GM15510 (cell line): ENCODE measurements around the gene MRPS5.

Experiments
- POLR2A ChIP-seq: IDR thresholded peaks from 3 replicates; pipeline ENCODE4 v1.6.1; 2011; ENCODE audit warnings: borderline replicate concordance; ENCODE audit not compliant: insufficient read length; ENCODE audit errors: extremely low read depth

Gene MRPS5

DNA sequence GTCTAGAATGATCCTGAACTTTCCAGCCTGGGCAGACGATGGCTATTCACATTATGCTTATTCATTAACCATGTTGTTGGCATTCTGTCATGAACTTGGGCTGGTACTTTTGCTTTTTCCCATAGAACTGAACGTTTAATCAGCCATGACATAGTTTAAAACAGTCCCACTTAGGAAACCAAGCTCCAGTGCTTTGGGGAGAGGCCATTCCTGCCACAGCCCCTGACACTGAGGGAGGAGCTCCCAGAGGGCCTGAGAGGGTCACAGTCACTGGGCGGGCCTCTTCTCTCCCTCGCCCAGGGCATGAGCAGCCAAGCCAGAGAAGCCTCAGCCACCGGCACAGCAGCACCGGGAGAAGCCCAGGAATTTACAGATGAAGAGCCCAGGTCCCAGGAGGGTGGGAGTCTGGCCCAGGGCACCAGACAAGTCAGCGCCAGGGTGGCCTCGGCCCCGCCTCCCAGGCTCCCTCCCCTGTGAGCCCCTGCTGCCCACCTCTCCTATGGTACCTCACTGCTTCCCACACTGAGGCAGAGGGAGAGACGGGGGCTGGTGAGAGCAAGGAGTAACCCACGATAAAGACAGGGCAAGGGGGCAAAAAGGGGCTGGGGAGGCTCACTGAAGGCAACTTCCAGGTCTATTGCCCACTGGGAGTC is 62.5 kb downstream of the MRPS5 start:
- no peak for TF ChIP-seq POLR2A

DNA sequence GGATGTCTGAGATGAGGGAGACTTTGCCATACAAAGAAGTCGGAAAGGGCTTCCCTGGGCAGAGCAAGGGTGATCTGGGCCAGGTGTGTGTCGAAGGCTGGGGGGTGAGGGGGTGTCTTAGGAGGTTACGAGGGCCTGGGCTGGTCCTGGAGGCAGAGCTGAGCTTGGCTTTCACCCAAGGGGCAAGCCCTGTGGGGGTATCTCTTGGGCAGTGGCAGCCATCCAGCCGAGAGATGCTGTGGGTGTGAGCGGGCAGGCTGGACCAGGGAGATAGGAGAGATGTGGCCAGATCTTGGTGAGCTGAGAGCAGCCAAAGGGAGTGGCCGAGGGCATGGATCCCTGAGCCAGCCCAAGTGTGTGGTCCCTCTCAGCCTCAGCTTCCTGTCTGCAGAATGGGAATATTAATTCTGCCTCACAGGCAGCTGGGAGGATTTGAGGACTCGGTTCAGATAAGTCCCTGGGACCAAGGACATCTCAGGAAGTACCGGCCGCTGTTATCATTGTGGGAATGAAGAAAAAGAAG is 63.1 kb downstream of the MRPS5 start:
- no peak for TF ChIP-seq POLR2A

DNA sequence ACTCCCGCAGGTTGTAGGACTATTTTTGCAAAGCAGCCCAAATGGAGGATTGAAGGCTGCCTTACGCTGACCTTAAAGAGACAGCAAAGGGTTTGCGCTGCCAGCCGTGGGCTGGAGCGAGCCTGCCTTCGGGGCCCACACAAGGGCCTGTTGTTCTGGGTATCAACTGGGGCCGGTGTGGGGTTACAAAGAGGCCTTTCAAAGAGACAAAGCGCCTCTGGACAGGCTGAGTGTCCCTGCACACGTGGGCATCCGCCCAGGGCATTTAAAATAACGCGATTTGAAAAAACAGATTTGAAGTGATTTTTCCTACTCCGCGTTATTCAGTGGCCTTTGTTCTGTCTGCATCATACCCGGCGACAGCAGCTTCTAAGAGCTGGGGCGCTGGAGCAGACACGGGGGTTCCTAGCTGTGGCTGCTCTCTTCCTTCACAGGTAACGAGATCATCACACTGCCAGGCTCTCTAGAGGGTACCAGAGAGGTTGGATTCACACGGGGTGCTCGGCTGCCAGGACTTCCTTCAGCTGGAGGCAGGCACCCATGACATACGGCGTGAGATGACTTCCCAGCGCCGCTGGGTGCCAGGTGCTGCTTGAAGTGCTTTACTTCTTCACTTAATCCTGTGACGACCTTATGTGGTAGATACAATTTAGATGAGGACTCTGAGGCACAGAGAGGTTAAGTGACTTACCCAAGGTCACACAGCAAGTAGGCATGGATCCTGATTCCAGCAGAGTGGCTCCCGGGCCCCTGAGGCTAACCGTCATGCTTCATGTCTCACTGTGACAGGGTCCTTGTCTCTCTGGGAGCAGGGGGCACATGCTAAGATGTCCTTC is 63.9 kb downstream of the MRPS5 start:
- TF ChIP-seq POLR2A: no peak

DNA sequence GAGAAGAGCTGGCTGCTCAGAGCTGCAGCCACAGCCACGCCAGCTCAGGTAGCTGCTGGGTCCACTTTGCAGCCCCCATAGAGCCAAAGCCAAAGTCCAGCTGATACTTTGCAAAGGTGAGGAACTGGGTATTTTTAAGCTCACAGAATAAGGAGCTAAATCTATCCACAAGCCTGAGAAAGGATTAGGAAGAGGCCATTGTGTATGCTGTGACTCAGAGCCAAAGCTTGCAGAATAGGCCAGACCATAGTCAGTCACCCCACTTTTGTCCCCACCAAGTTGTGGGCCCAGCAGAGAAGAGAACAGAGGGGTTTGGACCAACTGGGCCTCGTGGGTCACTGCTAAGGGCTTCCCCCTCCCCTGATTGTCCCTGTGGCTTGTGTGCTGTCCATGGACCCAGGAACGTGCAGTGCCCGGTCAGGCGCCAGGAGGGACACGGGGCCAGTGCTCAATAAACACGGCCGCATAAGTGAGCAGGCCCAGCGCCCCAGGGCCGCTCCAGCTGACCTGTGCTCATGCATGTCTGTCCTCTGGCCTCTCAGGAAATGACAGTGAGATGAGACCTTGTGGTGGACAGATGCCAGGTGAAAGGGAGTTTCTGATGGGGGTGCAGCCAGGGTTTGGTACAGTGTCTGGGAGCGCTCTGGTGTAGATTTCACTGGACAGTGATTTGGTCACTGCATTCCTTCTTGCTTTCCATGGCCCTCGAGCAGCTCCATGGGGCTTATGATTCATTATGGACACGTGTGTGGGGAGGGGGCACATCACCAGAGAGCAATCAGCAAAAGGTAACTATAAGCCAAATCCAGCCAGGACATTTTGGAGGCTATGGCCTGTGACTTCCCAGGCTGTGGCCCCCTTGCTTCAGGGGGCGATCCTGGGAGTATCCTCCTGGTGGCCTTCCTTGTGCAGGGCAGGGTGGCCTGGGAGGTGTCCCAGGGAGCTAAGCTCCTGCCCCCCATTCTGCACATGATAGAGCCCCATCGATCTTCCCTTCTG is 64.8 kb downstream of the MRPS5 start:
- TF ChIP-seq POLR2A: no peak

DNA sequence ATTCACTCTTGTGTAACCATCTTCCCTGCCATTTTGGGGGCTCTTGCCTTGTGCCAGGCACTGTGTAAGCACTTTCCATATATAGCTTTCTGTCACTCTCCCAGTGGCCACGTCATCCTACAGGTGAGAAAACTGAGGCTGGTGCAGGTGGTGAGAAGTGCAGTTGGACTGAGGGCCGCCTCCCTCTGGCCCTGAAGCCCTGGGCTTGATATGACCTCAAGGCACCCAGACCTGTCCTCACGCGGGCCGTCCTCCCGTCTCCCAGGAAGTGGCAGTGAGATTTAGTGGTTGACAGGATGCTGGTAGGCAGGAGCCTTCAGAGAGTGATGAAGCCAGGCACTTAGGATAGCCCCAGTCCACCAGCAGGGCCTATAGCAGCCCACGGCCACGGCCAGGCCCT is 65.6 kb downstream of the MRPS5 start:
- no peak for TF ChIP-seq POLR2A

DNA sequence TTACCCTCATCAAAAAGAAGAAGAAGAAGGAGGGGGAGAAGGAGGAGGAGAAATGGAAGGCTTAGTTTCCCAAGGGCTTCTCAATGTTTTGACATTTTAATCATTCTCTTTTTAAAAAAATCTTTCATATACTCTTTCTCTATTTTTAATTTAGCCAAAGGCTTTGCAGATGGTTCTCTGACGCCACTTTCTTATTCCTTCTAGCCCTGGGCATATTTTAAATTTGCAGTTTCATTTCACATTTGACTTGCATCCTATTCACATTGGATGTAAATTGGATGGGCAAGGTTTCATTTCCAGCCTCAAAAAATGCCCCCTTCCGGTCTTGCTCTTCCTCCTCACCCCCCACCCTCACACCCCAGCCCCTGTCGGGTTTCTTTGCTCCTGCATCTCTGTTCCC is 66.3 kb downstream of the MRPS5 start:
- TF ChIP-seq POLR2A: no peak

DNA sequence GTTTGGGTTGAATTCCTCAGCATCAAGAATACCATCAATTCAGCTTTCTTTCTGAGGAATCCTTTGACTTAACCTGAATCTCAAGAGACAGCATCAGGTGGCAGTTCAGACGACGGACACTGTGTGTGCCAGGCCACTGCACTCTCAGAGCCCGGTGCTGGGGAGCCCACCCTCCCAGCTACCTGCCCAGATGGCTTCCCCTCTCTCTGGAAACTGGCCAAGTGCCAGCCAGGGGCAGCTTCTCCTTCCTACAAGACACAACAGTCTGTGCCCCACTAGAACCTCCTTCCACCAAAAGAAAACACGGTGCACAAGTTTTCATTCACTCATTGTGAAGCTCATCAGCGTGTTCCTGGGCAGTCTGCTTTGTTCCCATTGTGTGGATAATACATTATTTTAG is 67.6 kb downstream of the MRPS5 start:
- no peak for TF ChIP-seq POLR2A

DNA sequence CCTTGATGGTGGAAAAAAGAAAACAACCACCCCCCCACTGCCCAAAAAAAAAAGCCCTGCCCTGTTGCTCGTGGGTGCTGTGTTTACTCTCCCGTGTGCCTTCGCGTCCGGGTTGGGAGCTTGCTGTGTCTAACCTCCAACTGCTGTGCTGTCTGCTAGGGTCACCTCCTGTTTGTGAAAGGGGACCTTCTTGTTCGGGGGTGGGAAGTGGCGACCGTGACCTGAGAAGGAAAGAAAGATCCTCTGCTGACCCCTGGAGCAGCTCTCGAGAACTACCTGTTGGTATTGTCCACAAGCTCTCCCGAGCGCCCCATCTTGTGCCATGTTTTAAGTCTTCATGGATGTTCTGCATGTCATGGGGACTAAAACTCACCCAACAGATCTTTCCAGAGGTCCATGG is 68.1 kb downstream of the MRPS5 start:
- no peak for TF ChIP-seq POLR2A

DNA sequence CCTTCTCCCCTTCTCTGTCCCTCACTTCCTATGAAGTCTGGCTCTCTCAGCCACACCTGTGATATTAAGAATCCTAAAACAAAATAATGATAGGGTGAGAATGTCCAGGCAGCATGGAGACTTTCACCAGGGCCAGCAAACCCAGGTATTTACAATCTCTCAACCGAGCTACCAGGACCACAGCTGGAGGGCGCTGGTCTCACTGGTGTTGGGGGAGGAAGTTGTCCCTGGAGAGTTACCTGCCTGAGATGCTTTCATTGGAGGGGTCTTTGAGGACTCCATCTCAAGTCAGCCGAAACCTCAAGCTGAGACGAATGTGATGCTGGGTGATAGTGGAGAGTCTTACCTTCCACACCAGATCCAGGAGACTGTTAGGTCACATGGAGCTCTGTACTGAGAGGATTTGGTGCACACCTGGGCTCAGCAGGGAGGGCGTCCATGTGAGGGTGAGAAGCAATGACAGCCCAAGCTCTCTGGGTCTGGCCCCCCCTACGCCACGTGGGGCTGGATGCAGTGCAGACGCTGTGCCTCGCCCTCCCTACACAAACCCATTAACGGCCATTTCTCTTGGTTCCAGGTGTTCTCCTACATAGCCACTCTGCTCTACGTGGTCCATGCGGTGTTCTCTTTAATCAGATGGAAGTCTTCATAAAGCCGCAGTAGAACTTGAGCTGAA is 68.7 kb downstream of the MRPS5 start:
- no peak for TF ChIP-seq POLR2A

DNA sequence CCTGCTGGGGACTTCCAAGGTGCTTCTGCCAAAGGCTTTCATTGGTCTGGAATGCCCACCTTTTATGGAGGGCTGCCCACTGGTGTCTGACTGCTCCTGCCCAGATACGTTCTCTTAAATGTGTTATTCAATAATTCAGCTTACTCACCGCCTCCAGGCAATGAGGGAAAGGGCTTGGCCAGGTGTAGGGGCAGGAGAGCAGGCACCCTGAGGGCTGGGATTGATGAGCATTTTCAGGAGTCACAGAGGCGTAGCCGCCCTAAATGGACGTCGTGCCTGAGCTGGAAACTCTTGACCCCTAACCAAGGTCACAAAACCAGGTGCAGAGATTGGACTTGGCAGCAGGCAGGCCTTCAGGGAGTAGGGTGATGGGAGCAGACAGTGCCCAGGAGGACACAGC is 69.3 kb downstream of the MRPS5 start:
- no peak for TF ChIP-seq POLR2A

DNA sequence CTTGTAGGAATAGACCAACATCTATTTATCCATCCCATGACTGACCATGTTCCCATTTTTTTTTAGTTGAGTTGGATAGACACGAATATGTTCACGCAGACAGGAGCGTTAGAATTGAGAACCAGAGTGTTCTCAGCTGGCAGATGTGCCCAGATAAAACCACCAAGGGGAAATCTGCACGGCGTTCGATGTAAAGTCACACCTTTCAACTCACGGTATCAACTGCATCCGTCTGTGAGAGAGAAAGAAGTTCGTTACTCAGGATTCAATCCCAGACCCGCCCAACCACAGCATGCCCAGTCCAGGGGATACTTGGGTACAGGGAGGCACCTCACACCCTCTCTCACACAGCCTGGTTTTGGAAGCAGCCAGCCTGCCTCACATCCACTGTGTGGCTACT is 70.0 kb downstream of the MRPS5 start:
- TF ChIP-seq POLR2A: no peak

DNA sequence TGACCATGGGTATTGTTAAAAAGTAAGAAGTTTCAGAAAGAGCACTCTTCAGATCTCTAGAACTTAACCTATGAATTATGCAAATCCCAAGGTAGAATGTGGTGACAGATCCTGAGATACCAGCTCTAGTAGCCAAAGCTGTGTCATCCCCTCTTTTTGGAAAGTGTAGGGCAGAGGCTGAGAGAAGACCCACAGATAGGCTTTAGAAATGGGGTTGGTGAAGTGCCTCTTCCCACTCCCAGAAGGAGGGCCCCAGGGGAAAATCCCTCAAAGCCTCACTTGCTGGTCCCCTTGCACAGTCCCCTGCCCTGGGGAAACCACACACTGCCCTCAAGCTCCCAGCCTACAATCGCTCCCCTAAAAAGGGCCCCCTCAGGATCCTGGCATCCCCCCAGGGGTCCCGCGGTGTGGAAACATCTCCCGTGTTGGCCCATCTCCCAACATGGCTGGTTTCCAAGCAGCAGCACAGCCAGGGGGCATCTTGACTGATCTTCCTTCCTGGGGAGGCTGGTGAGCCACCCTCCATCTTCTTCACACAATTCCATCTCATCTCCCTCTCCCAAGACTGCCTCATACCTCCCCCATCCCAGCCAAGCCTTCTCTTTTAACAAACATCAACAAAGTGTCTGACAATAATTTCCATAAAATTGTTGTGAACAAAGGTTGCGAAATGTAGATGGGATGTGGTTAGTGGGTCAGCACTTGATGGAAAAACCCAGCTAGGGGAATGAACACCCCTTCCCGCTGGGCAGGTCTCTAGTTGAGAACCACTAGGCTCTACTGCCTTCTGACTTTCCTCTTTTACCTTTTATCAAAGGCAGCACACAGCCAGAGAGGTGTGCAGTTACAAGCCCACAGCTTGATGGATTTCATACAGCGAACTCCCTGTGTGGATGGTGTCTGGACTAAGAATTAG is 71.0 kb downstream of the MRPS5 start:
- no peak for TF ChIP-seq POLR2A

DNA sequence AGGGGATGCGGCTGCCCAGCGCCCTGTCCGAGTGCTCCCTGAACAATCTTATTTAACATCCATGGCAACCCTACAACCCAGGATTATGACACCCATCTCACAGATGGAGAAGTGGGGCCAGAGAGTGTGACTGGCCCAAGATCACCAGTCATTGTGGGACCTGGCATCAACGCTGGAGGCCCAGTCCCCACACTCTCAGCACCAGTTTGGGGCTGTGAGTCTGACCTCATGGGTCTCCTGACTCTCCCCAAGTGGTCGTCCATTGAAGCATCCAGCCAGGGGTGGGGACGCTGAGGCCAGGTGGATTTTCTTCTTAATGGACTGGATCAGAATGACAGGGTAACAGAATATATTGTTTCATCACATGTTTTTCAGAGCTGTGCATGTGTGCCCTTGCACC is 71.6 kb downstream of the MRPS5 start:
- no peak for TF ChIP-seq POLR2A

DNA sequence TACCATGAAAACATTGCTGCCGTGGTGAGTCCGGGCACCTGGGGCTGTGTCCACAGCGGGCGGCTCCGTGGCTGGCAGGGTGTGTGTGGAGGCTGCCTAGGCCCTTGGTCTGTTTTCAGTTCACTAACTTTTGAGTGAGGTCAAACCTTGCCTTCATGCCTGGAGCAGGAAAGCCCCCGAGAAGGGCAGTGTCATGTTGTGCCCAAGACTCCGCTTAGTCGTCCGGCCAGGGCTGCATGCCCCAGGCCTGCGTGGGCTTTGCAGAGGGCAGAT is 72.0 kb downstream of the MRPS5 start:
- no peak for TF ChIP-seq POLR2A
